Measurements from ENCODE around the gene ARHGAP1.
"Not testable (repeated sequence)": the region's sequence is repeated elsewhere in the genome, so short reads cannot be mapped to it uniquely, and the experiment has no call there.

Gene ARHGAP1

GRCh38 chr11:46724088-46724487 lies 23.7 kb upstream of the ARHGAP1 start:
- no peak overlapping the region for H3K4me3 ChIP-seq (ENCODE audit: low read depth, low read length)

DNA sequence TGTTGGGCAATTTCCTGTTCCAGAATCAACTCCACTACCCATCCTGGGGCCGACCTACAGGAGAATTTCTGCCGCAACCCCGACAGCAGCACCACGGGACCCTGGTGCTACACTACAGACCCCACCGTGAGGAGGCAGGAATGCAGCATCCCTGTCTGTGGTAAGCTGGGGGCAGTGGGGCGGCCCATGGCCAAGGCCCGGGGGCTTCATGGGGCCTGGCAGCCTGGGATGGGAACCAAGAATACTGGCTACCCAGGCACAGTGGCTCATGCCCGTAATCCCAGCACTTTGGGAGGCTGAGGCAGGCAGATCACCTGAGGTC lies 22.9 kb upstream of the ARHGAP1 start:
- H3K4me3 ChIP-seq (ENCODE audit: low read depth, low read length), result no peak overlapping the region

- H3K4me3 ChIP-seq (ENCODE audit: low read depth, low read length), result no peak overlapping the region
Observed at GRCh38 chr11:46722566-46723358, 22.3 kb upstream of the ARHGAP1 start.

- H3K4me3 ChIP-seq (ENCODE audit: low read depth, low read length), result no peak overlapping the region
Observed at GRCh38 chr11:46721286-46721685, 20.9 kb upstream of the ARHGAP1 start.

- no peak overlapping the region for H3K4me3 ChIP-seq (ENCODE audit: low read depth, low read length)
Observed at GRCh38 chr11:46719543-46720218, 19.3 kb upstream of the ARHGAP1 start.

DNA sequence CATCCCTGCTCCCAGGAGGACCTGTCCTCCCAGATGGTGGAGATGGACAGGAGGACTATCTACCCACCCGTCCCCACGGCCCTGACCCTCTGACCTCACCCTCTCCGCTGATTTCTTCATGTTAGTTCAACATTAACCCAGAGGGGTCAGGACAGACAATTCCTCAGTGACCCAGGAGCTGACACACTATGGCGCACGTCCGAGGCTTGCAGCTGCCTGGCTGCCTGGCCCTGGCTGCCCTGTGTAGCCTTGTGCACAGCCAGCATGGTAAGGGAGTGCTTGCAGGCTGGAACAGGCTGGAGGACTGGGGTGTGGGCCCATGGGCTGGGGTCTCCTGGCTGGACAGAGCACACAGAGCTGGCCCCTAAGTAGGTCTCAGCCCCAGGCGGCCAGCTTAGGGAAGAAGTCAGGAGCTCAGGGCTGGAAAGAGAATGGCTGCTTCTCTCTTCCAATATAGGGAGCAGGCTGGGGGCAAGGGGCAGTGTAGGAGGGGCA lies 18.7 kb upstream of the ARHGAP1 start, which contains the start of gene F2:
Gene F2, plus strand, starts transcription at position 166 of the 495 bp plus-strand sequence. Its CDS starts 23 bp downstream, at position 189.
- no peak within 1 kb of the TSS for H3K4me3 ChIP-seq (ENCODE audit: low read depth, low read length)

- H3K4me3 ChIP-seq (ENCODE audit: low read depth, low read length), result no peak overlapping the region
Observed at GRCh38 chr11:46718155-46719019, 18.0 kb upstream of the ARHGAP1 start.

GRCh38 chr11:46717825-46718154 lies 17.4 kb upstream of the ARHGAP1 start:
- H3K4me3 ChIP-seq (ENCODE audit: low read depth, low read length), result not testable (repeated sequence)

DNA sequence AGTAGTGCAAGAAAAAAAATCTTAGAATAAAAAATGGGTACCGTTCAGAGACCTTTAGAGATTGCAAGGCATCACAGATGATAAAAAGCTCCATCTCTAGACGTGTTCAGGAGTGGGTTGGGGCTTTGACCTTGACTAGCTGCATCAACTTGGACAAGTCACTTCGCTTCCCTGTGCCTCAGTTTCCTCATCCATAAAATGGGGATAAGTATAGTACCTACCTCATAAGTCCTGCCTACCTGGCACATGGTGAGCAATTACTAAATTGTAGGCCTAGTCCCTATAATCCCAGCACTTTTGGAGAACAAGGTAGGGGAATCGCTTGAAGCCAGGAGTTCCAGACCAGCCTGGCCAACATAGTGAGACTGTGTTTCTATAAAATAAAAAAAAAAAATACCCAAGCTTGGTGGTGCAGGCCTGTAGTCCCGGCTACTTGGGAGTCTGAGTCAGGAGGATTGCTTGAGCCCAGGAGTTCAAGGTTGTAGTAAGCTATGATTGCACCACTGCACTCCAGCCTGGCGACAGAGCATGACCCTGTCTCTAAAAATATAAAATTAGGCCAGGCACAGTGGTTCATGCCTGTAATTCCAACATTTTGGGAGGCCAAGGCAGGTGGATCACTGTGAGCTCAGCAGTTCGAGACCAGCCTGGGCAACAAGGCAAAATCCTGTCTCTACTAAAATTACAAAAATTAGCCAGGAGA lies 12.6 kb upstream of the ARHGAP1 start:
- H3K4me3 ChIP-seq (ENCODE audit: low read depth, low read length), result no peak overlapping the region

- no peak overlapping the region for H3K4me3 ChIP-seq (ENCODE audit: low read depth, low read length)
Observed at GRCh38 chr11:46711303-46711702, 10.9 kb upstream of the ARHGAP1 start.

DNA sequence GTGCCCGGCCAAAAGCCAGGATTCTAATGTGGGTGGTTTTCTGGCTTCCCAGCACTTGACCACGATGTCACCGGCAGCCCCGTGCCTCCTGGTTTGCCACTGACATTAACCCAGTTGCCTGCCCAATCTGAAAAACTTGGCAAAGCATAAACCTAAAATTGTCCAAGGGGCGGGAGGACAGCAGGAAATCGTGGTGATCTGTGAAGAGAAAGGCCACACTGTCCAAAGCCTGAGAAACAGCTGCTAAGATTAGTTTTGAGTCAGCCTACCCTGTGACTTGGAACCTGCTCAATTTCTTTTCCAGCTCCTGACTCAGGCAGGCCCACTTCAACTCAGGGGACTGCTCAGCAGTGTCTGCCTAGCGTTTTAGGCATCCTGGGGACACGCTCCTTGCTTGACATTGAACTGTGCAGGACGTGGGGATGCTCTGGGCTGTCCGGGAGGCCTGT lies 10.4 kb upstream of the ARHGAP1 start:
- no peak overlapping the region for H3K4me3 ChIP-seq (ENCODE audit: low read depth, low read length)

GRCh38 chr11:46709351-46709750 lies 8.9 kb upstream of the ARHGAP1 start:
- not testable (repeated sequence) for H3K4me3 ChIP-seq (ENCODE audit: low read depth, low read length)

DNA sequence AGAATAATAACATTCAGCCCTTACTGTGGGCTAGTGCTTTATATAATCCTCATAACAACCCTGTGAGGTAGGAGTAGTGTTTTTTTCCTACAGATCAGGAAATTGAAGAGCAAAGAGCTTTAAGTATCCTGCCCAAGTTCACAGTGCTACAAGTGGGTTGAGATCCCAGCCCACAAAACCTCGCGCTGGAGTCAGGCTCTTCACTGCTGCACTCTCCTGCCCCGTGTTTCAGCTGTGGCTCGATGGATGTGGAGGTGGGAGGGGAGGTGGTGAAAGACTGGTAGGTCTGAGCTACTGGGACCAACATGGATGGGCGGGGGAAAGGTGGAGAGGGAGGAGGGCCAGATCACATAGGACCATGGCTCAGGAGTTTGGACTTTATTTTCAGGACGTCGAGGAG lies 6.5 kb upstream of the ARHGAP1 start:
- H3K4me3 ChIP-seq (ENCODE audit: low read depth, low read length), result no peak overlapping the region

- H3K4me3 ChIP-seq (ENCODE audit: low read depth, low read length), result no peak overlapping the region
Observed at GRCh38 chr11:46705070-46705688, 4.8 kb upstream of the ARHGAP1 start.

DNA sequence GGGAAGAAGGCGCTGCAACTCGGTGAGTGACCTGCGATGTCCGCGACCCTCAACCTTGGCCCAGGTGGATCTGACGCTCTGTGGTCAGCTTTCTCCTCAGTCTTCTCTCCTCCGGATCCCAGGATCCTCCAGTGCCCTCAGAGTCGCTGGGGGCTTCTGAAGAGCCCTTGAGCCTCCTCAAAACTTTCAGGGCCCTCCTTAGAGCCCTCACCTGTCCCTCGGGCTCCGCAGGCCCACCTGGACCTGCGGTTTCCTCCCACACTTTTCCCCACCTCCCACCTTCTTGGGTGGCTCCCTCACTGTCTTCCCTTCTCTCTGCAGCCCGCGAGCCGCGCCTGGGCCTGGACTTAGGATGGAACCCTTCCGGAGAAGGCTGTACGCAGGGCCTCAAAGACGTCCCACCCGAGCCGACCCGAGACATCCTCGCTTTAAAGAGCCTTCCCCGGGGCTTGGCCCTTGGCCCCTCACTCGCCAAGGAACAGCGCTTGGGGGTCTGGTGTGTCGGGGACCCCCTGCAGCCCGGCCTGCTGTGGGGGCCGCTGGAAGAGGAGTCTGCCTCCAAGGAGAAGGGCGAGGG lies 747 bp upstream of the ARHGAP1 start:
- peak overlapping the region; percentile 96 for H3K4me3 ChIP-seq (ENCODE audit: low read depth, low read length)

- H3K4me3 ChIP-seq (ENCODE audit: low read depth, low read length), result no peak overlapping the region
Observed at GRCh38 chr11:46698597-46698996, 1.8 kb downstream of the ARHGAP1 start.

DNA sequence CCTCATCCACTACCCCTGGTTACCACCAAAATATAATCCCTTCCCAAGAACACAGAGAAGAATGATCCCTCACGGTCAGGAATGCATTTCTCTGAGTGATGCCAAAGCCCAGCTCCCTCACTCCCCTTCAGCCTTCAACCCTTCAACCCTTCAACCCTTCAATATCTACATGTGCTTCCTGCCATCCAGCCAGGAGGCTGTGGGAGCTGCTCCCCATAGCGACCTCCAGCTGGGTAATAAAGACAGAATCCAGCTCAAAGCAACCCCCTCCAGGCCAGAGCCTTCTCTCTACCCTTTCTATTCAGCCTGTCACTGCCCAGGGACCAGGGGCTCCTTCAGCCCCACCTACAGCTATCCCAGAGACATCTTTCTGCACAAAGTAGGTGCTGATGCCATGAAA lies 2.7 kb downstream of the ARHGAP1 start:
- no peak overlapping the region for H3K4me3 ChIP-seq (ENCODE audit: low read depth, low read length)

DNA sequence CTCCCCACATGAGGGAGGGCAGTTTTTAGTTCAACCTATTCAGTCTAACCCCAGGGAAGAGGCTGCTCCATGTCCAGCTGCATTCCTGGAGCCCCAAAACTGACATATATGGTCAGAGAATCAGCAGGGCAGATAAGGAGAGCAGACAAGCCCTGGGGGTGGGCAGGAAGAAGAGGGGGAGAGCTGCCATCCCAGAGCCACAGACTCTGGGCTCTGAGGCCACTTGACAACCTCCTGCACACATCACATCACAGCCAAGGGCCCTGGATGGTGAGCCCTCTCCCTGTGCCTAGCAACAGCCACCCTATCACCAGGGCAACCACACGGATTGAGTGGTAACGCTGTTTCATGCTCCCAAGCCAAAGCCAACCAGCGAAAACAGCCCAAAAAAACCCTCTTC lies 3.1 kb downstream of the ARHGAP1 start:
- H3K4me3 ChIP-seq (ENCODE audit: low read depth, low read length), result no peak overlapping the region

- H3K4me3 ChIP-seq (ENCODE audit: low read depth, low read length), result no peak overlapping the region
Observed at GRCh38 chr11:46696212-46696558, 4.2 kb downstream of the ARHGAP1 start.
